GM13977 (cell line): Measurements from ENCODE around the gene HYCC1.
"Not testable (repeated sequence)": the region's sequence is repeated elsewhere in the genome, so short reads cannot be mapped to it uniquely, and the experiment has no call there.

Experiments used
- DNase-seq: peaks from one replicate; pipeline ENCODE4 v3.0.0; 2012; ENCODE audit warnings: low spot score
- CTCF ChIP-seq: IDR thresholded peaks from 2 replicates; pipeline ENCODE4 v1.5.1; 2012; ENCODE audit warnings: mild to moderate bottlenecking, control low read depth; ENCODE audit not compliant: insufficient read depth; ENCODE audit errors: extremely low read depth, missing control alignments
- in situ Hi-C: fragments of 300-500 bp; cut with MboI; formaldehyde crosslinking; loops from one replicate; pipeline ENCODE4 v1.12.0; 2022; ENCODE audit warnings: low sequenced_read_pairs, low pct_unique_long_range_greater_than_20kb, mixed read lengths, inconsistent platforms; ENCODE audit not compliant: unreplicated experiment

HYCC1 gene

GRCh38 chr7:23013715-23014649 is at the start of gene HYCC1:
HYCC1 (minus strand) TSS chr7:23014130; CDS start chr7:22991111, 23,019 bp downstream.
- DNase-seq: peak; percentile 92
- TF ChIP-seq CTCF: peak; percentile 56
- in situ Hi-C loops: no loop called here

GRCh38 chr7:23062452-23062851 is 48.5 kb upstream of the HYCC1 start:
- DNase-seq: no peak
- no peak for TF ChIP-seq CTCF
- in situ Hi-C loops: loop anchor here (25.0 kb wide), 1 partner anchor 325 kb away; the partner anchor contains the start of gene IL6

GRCh38 chr7:23061327-23061726 is 47.4 kb upstream of the HYCC1 start:
- TF ChIP-seq CTCF: no peak
- no peak for DNase-seq
- in situ Hi-C loops: loop anchor here (25.0 kb wide), 1 partner anchor 324 kb away; the partner anchor contains the start of gene IL6

- TF ChIP-seq CTCF: no peak
- no peak for DNase-seq
- in situ Hi-C loops: loop anchor here (10.0 to 25.0 kb wide), 3 partner anchors 214 to 504 kb away; partner anchors contain the start of gene IL6
Measured at GRCh38 chr7:23058408-23059096, 44.6 kb upstream of the HYCC1 start.

- in situ Hi-C loops: loop anchor here (10.0 to 25.0 kb wide), 3 partner anchors 211 to 501 kb away; partner anchors contain the start of gene IL6
- DNase-seq: peak; percentile 67
- peak; percentile 88 for TF ChIP-seq CTCF
Measured at GRCh38 chr7:23055582-23056178, 41.8 kb upstream of the HYCC1 start.

- in situ Hi-C loops: loop anchor here (10.0 to 25.0 kb wide), 3 partner anchors 206 to 496 kb away; partner anchors contain the start of gene IL6
- not testable (repeated sequence) for DNase-seq
Measured at GRCh38 chr7:23051124-23051485, 37.2 kb upstream of the HYCC1 start.

- DNase-seq, in situ Hi-C loops: not testable (repeated sequence)
Measured at GRCh38 chr7:23046336-23046735, 32.4 kb upstream of the HYCC1 start.

GRCh38 chr7:23045086-23045485 is 31.2 kb upstream of the HYCC1 start:
- in situ Hi-C loops, DNase-seq: not testable (repeated sequence)
